Endodermal cell (in vitro differentiated cells): ENCODE results near the gene REEP5. TPM values are rescaled to one million over a fixed set of nuclear protein-coding genes. Genes with fewer than 3 reads are reported as not detected.

ENCODE experiments used
- DNase-seq: peaks from one replicate; pipeline ENCODE4 v3.0.0-alpha.2; 2017
- H3K27ac ChIP-seq: 2 replicates; pipeline ENCODE4 v1.5.1; 2013; ENCODE audit warnings: mild to moderate bottlenecking, low read depth, low read length, moderate library complexity
- H3K27me3 ChIP-seq: 2 replicates; pipeline ENCODE4 v1.6.1; 2013; ENCODE audit warnings: mild to moderate bottlenecking, low read length, moderate library complexity; ENCODE audit not compliant: insufficient read depth, control insufficient read depth, poor library complexity, severe bottlenecking
- H3K36me3 ChIP-seq: 2 replicates; pipeline ENCODE4 v1.7.0; 2013; ENCODE audit warnings: mild to moderate bottlenecking, low read length, moderate library complexity; ENCODE audit not compliant: control insufficient read depth, insufficient read depth
- H3K4me1 ChIP-seq: one replicate; pipeline ENCODE4 v1.7.0; 2013; ENCODE audit warnings: low read length; ENCODE audit not compliant: control insufficient read depth, insufficient read depth
- H3K4me3 ChIP-seq: 2 replicates; pipeline ENCODE4 v1.5.1; 2013; ENCODE audit warnings: mild to moderate bottlenecking, low read length, moderate library complexity
- H3K9ac ChIP-seq: 2 replicates; pipeline ENCODE4 v1.6.1; 2013; ENCODE audit warnings: mild to moderate bottlenecking, low read length, moderate library complexity; ENCODE audit not compliant: poor library complexity, severe bottlenecking; ENCODE audit errors: extremely low read depth
- H3K9me3 ChIP-seq: 2 replicates; pipeline ENCODE4 v1.6.1; 2013; ENCODE audit warnings: mild to moderate bottlenecking, low read length, moderate library complexity; ENCODE audit not compliant: control insufficient read depth
- H3K27ac Mint-ChIP-seq: 2 replicates; pipeline ENCODE4 v1.8.0; 2020; ENCODE audit warnings: mixed read lengths
- H3K27me3 Mint-ChIP-seq: 2 replicates; pipeline ENCODE4 v1.8.0; 2021; ENCODE audit warnings: mild to moderate bottlenecking, mixed read lengths; ENCODE audit not compliant: insufficient read depth
- H3K36me3 Mint-ChIP-seq: 2 replicates; pipeline ENCODE4 v1.8.0; 2020; ENCODE audit warnings: low read depth, mixed read lengths
- H3K4me1 Mint-ChIP-seq: 2 replicates; pipeline ENCODE4 v1.8.0; 2020; ENCODE audit warnings: mixed read lengths
- H3K4me3 Mint-ChIP-seq: 2 replicates; pipeline ENCODE4 v1.8.0; 2020; ENCODE audit warnings: mild to moderate bottlenecking, moderate library complexity, mixed read lengths
- H3K9me3 Mint-ChIP-seq: 2 replicates; pipeline ENCODE4 v1.8.0; 2020; ENCODE audit warnings: mild to moderate bottlenecking, mixed read lengths
- WGBS, 2 experiments: methylation state at CpG; one replicate each; pipeline versions ENCODE4 v1.1.5 to v1.1.7; 2013; ENCODE audit warnings: missing lambda C conversion rate in 2 of 2, mixed read lengths in 1 of 2; ENCODE audit not compliant: insufficient coverage in 1 of 2, insufficient read length in 1 of 2; 5-methylcytosine and 5-hydroxymethylcytosine counted together
- total RNA-seq, 2 donors: library from RNA; stranded (reverse); fragmentation: NEBNext Ultra II Directional in 1 of 2; extraction: Animal tissue kit (Norgen Biotek cat#: 25700) in 1 of 2; gene quantifications; 2 replicates in 1 of 2; 3 replicates in 1 of 2; pipeline ENCODE4 v1.2.1, GENCODE V29; 2021
- TF ChIP-seq, protein P1 (sequence below): fragments of 200-600 bp; sonication (generic); conservative IDR thresholded peaks from 2 replicates; pipeline ENCODE4 v1.5.0; 2021; ENCODE audit warnings: antibody characterized with exemption, mild to moderate bottlenecking

The REEP5 gene
- total RNA-seq, 2 donors from 2014 or later: 42.1 to 42.3 TPM

DNA sequence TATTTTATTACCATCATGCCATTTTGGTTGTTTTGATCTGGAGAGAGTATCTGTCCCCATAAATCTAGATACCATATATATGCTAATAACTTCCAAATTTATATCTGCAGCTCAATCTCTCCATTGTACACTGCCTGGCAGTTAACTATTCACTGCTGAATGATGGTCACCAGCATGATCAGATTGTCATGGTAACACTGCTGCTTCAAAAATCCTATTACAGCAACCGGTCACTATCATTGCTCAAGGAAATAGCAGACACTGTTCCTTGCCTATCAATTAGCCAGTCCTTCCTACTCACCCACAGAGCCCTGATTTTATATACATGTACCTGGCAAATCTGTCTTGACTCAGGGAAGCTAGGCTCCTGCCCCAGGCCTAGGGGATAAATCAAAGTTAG is 11.5 kb downstream of the REEP5 start:
- H3K9ac ChIP-seq: no peak overlapping the region
- H3K9me3 ChIP-seq: no peaks in the 10 kb centered on the region
- Mint-ChIP-seq H3K9me3 (no peaks in the 10 kb centered on the region), H3K27me3 (no peaks in the 10 kb centered on the region), H3K4me1 (peaks cover 9% of the 10 kb centered on the region), H3K27ac (no peak overlapping the region), H3K4me3 (no peak overlapping the region), H3K36me3 (peaks cover 44% of the 10 kb centered on the region)
- TF ChIP-seq, protein P1, sequence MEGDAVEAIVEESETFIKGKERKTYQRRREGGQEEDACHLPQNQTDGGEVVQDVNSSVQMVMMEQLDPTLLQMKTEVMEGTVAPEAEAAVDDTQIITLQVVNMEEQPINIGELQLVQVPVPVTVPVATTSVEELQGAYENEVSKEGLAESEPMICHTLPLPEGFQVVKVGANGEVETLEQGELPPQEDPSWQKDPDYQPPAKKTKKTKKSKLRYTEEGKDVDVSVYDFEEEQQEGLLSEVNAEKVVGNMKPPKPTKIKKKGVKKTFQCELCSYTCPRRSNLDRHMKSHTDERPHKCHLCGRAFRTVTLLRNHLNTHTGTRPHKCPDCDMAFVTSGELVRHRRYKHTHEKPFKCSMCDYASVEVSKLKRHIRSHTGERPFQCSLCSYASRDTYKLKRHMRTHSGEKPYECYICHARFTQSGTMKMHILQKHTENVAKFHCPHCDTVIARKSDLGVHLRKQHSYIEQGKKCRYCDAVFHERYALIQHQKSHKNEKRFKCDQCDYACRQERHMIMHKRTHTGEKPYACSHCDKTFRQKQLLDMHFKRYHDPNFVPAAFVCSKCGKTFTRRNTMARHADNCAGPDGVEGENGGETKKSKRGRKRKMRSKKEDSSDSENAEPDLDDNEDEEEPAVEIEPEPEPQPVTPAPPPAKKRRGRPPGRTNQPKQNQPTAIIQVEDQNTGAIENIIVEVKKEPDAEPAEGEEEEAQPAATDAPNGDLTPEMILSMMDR: no peak
- WGBS, 2 experiments: 94% methylated on average over 1 of the region's 1 CpG; no CpG with 5 or more reads in 1 of the 2 experiments
- DNase-seq: no peak
- no peaks in the 10 kb centered on the region for H3K4me1 ChIP-seq
- no peaks in the 10 kb centered on the region for H3K27me3 ChIP-seq
- H3K4me3 ChIP-seq: no peak overlapping the region
- H3K27ac ChIP-seq: no peak overlapping the region
- peaks cover 32% of the 10 kb centered on the region for H3K36me3 ChIP-seq

DNA sequence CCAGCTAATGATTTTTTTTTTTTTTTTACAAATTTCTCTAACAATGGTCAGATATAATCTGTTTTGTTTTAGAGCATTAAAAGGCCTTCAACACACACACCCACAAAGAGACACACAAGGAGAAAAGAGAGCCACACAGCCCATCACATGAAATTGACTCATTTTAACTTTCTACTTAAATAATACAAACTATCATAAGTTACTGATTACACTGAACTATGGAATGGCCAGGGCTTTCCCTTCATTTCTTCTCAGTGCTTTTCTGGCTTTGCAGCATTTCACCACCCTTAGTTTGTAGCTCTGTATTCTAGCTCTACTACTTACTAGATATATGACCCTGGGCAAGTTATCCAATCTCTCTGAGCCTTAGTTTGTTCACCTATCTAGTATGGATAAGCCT is 13.2 kb downstream of the REEP5 start:
- Mint-ChIP-seq H3K9me3 (no peaks in the 10 kb centered on the region), H3K27ac (no peak overlapping the region), H3K36me3 (peaks cover 38% of the 10 kb centered on the region), H3K27me3 (no peaks in the 10 kb centered on the region), H3K4me1 (peaks cover 9% of the 10 kb centered on the region), H3K4me3 (no peak overlapping the region)
- DNase-seq: no peak
- H3K9ac ChIP-seq: no peak overlapping the region
- H3K36me3 ChIP-seq: peaks cover 23% of the 10 kb centered on the region
- H3K4me1 ChIP-seq: no peaks in the 10 kb centered on the region
- no peak overlapping the region for H3K4me3 ChIP-seq
- no peaks in the 10 kb centered on the region for H3K9me3 ChIP-seq
- no peak overlapping the region for H3K27ac ChIP-seq
- no peaks in the 10 kb centered on the region for H3K27me3 ChIP-seq
- TF ChIP-seq, protein P1: no peak

DNA sequence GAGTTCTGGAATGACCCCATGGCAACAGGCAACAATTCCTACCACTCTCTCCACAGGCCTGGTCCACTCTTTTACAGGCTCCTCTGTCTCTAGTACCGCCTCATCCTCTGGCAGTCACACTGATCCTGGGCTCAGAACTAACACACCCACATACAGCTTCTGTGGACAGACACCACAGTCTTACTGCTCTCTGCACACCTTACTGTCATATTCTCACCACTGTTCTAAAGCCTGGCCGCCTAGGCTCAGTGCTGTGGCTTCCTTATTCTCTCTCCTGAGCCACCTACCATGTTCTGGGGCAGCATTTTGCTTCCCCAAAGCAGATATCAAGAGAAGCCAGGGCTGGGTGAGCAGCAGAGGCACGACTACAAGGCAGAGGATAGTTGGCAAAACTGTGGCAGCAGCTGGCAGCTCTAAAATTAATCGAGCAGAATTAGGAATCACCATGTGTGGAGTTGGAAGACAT is 14.8 kb downstream of the REEP5 start:
- TF ChIP-seq, protein P1: no peak
- 94 to 95% methylated on average over 3 to 4 of the region's 4 CpGs for WGBS, 2 experiments
- Histone ChIP-seq H3K9me3 (no peaks in the 10 kb centered on the region), H3K9ac (no peak overlapping the region), H3K4me1 (no peaks in the 10 kb centered on the region), H3K36me3 (peaks cover 22% of the 10 kb centered on the region), H3K27me3 (no peaks in the 10 kb centered on the region), H3K4me3 (no peak overlapping the region), H3K27ac (no peak overlapping the region)
- Mint-ChIP-seq H3K4me3 (no peak overlapping the region), H3K9me3 (no peaks in the 10 kb centered on the region), H3K4me1 (peaks cover 9% of the 10 kb centered on the region), H3K27me3 (no peaks in the 10 kb centered on the region), H3K36me3 (peaks cover 31% of the 10 kb centered on the region), H3K27ac (no peak overlapping the region)
- DNase-seq: no peak
